ENCODE results near the gene LIN28B.
A peak's percentile ranks its signal among the peaks of the same experiment; 100 is the strongest.
"Not testable (repeated sequence)": the region's sequence is repeated elsewhere in the genome, so short reads cannot be mapped to it uniquely, and the experiment has no call there.

LIN28B gene

GRCh38 chr6:105066836-105067235 lies 109.9 kb downstream of the LIN28B start:
- no peak for DNase-seq (ENCODE audit: low read depth in 1 of 2, low spot score in 1 of 2)
- no peak for TF ChIP-seq JUND (IDR thresholded peaks at IDR 0.05; ENCODE audit: low read depth)
- in situ Hi-C loops (cut with HindIII; ENCODE audit: low pct_unique_long_range_greater_than_20kb, low sequenced_read_pairs): no loop called here

GRCh38 chr6:105067329-105067728 lies 110.4 kb downstream of the LIN28B start:
- TF ChIP-seq JUND (IDR thresholded peaks at IDR 0.05; ENCODE audit: low read depth): no peak
- in situ Hi-C loops (cut with HindIII; ENCODE audit: low pct_unique_long_range_greater_than_20kb, low sequenced_read_pairs): no loop called here
- DNase-seq (ENCODE audit: low read depth in 1 of 2, low spot score in 1 of 2): no peak

GRCh38 chr6:105068407-105068806 lies 111.5 kb downstream of the LIN28B start:
- no peak for TF ChIP-seq JUND (IDR thresholded peaks at IDR 0.05; ENCODE audit: low read depth)
- no peak for DNase-seq (ENCODE audit: low read depth in 1 of 2, low spot score in 1 of 2)
- in situ Hi-C loops (cut with HindIII; ENCODE audit: low pct_unique_long_range_greater_than_20kb, low sequenced_read_pairs): no loop called here

GRCh38 chr6:105069821-105070445 lies 113.0 kb downstream of the LIN28B start:
- no peak for DNase-seq (ENCODE audit: low read depth in 1 of 2, low spot score in 1 of 2)
- in situ Hi-C loops (cut with HindIII; ENCODE audit: low pct_unique_long_range_greater_than_20kb, low sequenced_read_pairs): no loop called here
- no peak for TF ChIP-seq JUND (IDR thresholded peaks at IDR 0.05; ENCODE audit: low read depth)

GRCh38 chr6:105072798-105073199 lies 115.9 kb downstream of the LIN28B start:
- no peak for DNase-seq (ENCODE audit: low read depth in 1 of 2, low spot score in 1 of 2)
- no peak for TF ChIP-seq JUND (IDR thresholded peaks at IDR 0.05; ENCODE audit: low read depth)
- in situ Hi-C loops (cut with HindIII; ENCODE audit: low pct_unique_long_range_greater_than_20kb, low sequenced_read_pairs): no loop called here

GRCh38 chr6:105075210-105075609 lies 118.3 kb downstream of the LIN28B start:
- in situ Hi-C loops (cut with HindIII; ENCODE audit: low pct_unique_long_range_greater_than_20kb, low sequenced_read_pairs): no loop called here
- DNase-seq (ENCODE audit: low read depth in 1 of 2, low spot score in 1 of 2): no peak
- TF ChIP-seq JUND (IDR thresholded peaks at IDR 0.05; ENCODE audit: low read depth): no peak

GRCh38 chr6:105076418-105076817 lies 119.5 kb downstream of the LIN28B start:
- DNase-seq (ENCODE audit: low read depth in 1 of 2, low spot score in 1 of 2); in situ Hi-C loops (cut with HindIII; ENCODE audit: low pct_unique_long_range_greater_than_20kb, low sequenced_read_pairs): not testable (repeated sequence)

GRCh38 chr6:105077596-105078385 lies 120.9 kb downstream of the LIN28B start:
- peak in 1 of 2 experiments; percentile 54 for DNase-seq (ENCODE audit: low read depth in 1 of 2, low spot score in 1 of 2)
- TF ChIP-seq JUND (IDR thresholded peaks at IDR 0.05; ENCODE audit: low read depth): no peak
- in situ Hi-C loops (cut with HindIII; ENCODE audit: low pct_unique_long_range_greater_than_20kb, low sequenced_read_pairs): no loop called here

GRCh38 chr6:105078386-105078708 lies 121.4 kb downstream of the LIN28B start:
- no peak for DNase-seq (ENCODE audit: low read depth in 1 of 2, low spot score in 1 of 2)
- in situ Hi-C loops (cut with HindIII; ENCODE audit: low pct_unique_long_range_greater_than_20kb, low sequenced_read_pairs): no loop called here
- no peak for TF ChIP-seq JUND (IDR thresholded peaks at IDR 0.05; ENCODE audit: low read depth)

- in situ Hi-C loops (cut with HindIII; ENCODE audit: low pct_unique_long_range_greater_than_20kb, low sequenced_read_pairs): no loop called here
- DNase-seq (ENCODE audit: low read depth in 1 of 2, low spot score in 1 of 2): no peak
- no peak for TF ChIP-seq JUND (IDR thresholded peaks at IDR 0.05; ENCODE audit: low read depth)
Measured at GRCh38 chr6:105080279-105080678, 123.4 kb downstream of the LIN28B start.

GRCh38 chr6:105081662-105082061 lies 124.8 kb downstream of the LIN28B start:
- in situ Hi-C loops (cut with HindIII; ENCODE audit: low pct_unique_long_range_greater_than_20kb, low sequenced_read_pairs): not testable (repeated sequence)

GRCh38 chr6:105087571-105088211 lies 130.8 kb downstream of the LIN28B start:
- peak in 1 of 2 experiments; percentile 66 for DNase-seq (ENCODE audit: low read depth in 1 of 2, low spot score in 1 of 2)
- in situ Hi-C loops (cut with HindIII; ENCODE audit: low pct_unique_long_range_greater_than_20kb, low sequenced_read_pairs): no loop called here
- no peak for TF ChIP-seq JUND (IDR thresholded peaks at IDR 0.05; ENCODE audit: low read depth)

More at GRCh38 chr6:105081662-105082061, 124.8 kb downstream of the LIN28B start:
- DNase-seq (ENCODE audit: low read depth in 1 of 2, low spot score in 1 of 2): not testable (repeated sequence)

- no peak for TF ChIP-seq JUND (IDR thresholded peaks at IDR 0.05; ENCODE audit: low read depth)
- DNase-seq (ENCODE audit: low read depth in 1 of 2, low spot score in 1 of 2): no peak
- in situ Hi-C loops (cut with HindIII; ENCODE audit: low pct_unique_long_range_greater_than_20kb, low sequenced_read_pairs): no loop called here
Measured at GRCh38 chr6:105091140-105091829, 134.4 kb downstream of the LIN28B start.
